Erythroblast (primary cell): ENCODE measurements around the gene TLK1.

Source experiments
- GATA1 ChIP-seq: IDR thresholded peaks from 2 replicates; pipeline ENCODE4 v1.6.1; 2011; ENCODE audit warnings: low read depth, mild to moderate bottlenecking, control low read depth, low read length, moderate library complexity
- POLR2A ChIP-seq: IDR thresholded peaks from 2 replicates; pipeline ENCODE4 v1.6.1; 2011; ENCODE audit warnings: mild to moderate bottlenecking, low read length

DNA sequence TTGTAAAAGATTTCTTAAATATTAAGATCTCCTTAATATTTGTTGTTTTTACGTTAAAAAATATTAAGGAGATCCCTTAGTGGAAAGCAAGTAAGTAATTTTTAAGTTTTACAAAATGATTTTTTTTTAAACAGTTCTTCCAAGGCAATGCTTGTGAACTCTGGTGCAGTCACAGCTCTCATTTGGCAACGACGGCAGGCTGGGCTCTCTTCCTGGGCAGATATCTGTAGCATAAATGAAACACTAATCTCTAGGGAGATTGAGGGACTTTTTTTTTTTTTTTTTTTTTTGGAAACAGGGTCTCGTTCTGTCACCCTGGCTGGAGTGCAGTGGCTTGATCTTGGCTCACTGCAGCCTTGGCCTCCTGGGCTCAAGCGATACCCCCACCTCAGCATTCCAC is 193.1 kb downstream of the TLK1 start:
- no peak for TF ChIP-seq POLR2A
- TF ChIP-seq GATA1, result no peak
